SKM-1 (cell line): ENCODE data around the gene PHETA1.
"Not testable (repeated sequence)": the region's sequence is repeated elsewhere in the genome, so short reads cannot be mapped to it uniquely, and the experiment has no call there.

Experiments
- DNase-seq: peaks from one replicate; lab custom pipeline; 2025; ENCODE audit not compliant: unreplicated experiment; lab: John Stamatoyannopoulos, UW

Gene PHETA1

DNA sequence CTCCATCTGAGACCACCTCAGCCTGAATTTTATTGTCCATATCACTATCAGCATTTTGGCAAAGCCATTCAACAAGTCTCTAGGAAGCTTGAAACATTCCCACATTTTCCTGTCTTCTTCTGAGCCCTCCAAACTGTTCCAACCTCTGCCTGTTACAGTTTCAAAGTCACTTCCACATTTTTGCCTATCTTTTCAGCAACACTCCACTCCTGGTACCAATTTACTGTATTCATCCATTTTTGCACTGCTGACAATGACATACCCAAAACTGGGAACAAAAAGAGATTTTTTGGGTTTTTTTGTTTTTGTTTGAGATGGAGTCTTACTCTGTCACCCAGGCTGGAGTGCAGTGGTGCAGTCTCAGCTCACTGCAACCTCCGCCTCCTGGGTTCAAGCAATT lies 4.3 kb upstream of the PHETA1 start:
- DNase-seq: not testable (repeated sequence)

DNA sequence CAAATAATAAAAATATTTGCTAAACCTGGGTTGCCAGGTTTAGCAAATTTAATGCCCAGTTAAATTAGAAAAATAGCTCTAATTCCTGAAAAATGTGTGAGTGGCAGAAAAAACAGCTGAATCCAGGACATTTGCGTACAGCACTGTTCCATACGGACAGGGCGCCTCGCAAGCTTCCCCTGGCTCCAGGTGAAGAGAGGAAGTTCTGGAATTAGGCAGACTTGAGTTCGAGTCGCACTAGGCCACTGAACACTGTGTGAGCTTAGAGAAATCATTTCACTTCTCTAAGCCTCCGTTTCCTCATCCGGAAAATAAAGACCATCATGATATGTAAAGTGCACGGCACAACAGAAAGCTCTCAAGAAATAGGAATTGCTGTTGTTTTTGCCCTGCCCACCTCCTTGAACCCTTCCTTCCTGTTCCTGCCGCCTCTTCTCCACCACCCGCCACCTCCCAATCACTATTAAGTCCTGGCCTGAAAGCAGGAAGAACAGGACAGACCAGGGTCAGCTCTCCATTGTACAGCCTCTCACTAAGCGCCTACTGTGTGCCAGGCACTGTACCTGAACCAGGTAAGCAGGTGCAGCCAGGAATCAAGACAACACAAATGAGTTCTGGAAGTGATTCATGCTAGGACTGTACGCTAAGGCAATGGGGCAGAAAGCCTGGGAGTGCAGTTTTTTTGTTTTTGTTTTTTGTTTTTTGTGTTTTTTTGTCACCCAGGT lies 763 bp upstream of the PHETA1 start:
- no peak for DNase-seq

DNA sequence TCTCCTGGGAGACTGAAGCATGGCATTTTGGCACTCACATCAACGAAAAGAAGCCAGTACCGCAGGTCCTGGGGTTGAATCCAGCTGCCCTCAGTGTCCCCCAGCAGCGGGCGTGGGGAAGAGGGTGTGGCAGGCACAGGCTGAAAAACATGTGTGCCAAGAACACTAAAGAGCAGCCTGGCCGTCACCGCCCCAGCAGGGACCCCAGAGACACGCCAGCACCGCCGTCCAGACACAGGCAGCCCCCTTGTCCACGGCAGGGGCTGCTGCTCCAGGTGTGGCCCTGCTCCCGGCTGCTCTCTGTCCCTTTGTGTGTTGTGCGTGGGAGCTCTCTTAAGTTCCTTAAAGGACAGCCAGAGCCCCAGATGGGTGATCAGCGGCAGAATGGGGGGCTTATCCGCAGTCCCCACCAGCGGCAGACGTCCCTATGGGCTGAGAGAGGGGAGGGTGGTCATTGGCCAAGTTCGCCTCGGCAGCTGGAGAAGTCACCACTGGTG lies 556 bp downstream of the PHETA1 start:
- no peak for DNase-seq

DNA sequence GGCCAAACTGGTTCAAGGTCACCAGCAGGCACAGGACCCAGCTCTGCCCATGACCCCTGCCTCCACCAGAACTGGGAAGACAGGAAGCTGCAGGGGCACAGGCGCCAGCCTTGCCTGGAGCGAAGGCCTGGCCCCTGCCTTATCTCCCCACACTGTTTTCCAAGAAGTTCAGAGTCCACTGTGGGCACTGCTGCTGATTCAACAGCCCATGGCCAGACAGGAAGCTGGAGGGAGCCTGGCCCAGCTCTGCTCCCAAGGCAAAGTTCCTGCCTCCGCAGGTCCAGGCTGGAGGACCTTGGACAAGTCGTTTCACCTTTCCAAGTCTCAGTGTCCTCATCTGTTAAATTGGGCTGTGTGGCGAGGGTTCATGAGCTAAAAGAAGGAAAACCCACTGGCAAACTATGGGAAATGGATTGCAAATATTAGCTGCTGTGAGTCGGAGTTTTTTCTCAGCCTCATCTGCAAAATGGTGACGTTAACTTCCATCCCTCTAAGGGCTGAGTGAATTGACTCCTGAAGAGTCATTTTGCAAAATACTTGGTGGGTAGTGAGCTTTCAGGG lies 1.2 kb downstream of the PHETA1 start:
- no peak for DNase-seq

DNA sequence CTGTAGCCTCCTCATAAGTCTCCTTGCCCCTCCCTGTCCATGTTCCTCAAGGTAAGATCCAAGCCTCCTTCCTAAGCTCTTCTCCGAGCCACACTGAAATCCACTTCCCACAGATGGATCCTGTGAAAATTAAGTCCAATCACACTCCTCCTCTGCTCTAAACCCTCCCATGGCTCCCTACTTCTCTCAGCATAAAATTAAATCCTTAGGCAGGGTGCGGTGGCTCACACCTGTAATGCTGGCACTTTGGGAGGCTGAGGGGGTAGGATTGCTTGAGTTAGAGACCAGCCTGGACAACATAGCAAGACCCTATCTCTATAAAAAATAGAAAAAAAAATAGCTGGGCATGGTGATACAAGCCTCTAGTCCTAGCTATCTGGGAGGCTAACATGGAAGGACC lies 2.3 kb downstream of the PHETA1 start:
- no peak for DNase-seq

DNA sequence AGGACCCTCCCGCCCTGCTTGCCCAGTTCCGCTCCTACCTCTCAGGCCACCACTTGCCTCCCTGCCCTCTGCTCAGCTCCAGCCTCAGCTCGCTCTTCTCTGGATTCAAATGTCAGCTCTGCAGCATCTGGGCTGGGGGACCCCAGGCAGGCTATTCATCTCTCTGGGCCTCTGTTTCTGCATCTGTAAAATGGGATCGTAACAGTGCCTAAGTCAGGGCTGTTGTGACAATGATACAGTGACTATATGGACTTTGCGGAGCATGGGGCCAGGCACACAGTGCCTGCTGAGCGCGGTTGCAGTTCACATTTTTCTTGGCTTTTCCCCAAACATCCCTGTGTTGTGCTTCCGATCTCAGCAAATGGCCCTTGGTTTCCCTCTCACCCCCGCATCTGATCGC lies 2.8 kb downstream of the PHETA1 start:
- no peak for DNase-seq

DNA sequence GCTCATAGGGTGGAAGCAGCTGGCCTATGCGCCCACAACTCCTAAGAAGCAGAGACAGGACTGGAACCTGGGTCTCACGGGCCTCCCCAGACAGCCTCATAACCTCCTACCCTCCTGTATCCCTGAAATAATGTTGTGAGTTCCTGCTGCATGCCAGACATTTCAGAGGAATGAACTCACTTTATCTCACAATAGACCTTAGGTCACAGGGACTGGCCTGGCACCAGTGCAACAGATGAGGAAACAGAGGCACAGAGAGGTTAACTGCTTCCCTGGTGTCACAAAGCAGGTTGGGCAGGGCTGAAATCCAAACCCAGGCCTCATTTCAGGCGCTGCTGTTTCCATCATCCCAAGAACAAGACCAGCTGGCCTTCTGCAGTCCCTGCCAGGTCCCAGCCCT lies 5.3 kb downstream of the PHETA1 start:
- no peak for DNase-seq

DNA sequence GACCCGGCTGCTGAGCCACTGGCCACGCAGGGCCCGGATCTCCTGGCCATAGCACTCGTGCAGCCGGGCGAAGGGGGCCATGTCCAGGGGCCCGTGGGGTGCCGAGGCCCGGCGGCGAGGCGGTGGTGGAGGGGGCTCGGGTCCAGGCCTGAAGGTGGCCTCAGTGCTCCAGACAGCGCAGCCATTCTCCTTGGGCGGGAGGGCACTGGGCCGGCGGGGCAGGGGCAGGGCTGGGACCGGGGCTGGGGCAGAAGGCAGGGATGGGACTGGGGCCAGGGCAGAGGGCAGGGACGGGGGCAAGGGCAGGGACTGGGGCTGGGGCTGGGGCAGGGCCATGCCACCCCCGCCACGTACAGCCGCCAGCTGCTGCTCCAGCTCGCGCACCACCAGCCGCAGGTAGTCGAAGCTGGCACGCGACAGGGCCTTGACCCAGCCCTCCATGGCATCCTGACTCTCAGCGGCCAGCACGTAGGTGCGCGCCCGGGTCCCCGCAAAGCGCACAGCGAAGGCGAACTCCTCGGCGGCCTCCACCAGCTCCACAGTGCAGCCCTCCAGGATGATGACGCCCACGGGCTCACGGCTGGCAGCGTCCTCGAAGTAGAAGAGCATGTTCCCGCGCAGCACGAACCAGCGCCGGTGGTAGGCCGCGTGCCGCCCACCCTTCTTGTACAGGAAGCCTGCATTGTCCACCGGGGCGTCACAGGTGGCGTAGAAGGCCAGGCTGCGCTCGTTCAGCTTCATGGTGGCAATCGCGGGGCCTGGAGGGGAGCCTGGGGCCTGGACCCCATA lies 6.0 kb downstream of the PHETA1 start:
- no peak for DNase-seq

DNA sequence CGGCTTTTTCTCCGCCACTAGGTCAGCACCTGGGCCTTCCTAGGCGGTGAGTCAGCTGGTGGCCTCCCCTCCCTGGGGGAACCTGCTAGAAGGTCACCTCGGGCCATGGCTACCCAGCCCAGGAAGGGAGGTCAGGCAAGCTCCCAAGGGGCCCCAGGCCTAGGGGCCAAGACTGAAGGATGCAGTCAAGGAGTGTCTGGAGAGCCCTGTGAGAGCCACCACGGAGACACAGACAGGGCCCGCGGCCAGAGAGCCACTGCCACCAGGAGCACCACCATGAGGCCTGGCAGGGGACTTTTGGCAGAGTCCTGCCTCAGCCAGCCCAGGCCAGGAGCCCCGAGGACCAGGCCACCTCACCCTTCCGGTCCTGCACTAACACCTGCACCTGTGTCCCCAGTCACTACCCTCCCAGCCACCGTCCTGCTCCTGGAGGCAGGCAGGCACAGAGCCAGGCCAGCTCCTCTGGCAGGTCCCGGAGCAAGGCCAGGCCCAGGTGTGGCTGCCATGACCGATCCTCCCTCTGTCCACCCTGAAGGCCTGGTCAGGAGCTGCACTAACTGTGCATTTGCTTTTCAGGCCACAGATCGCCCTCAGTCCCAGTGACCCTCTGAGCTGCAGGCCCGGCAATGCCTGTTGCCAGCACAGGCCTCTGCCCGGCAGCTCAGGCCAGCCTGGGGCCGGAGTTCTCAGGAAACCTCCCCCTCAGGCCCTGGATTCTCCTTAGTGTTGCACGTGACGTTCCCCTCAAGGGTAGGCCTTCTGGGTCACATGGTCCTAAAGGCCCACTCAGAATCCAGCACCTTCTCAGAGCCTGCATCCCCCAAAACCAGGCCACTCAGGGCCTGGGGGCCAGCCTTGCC lies 6.9 kb downstream of the PHETA1 start:
- DNase-seq: no peak

DNA sequence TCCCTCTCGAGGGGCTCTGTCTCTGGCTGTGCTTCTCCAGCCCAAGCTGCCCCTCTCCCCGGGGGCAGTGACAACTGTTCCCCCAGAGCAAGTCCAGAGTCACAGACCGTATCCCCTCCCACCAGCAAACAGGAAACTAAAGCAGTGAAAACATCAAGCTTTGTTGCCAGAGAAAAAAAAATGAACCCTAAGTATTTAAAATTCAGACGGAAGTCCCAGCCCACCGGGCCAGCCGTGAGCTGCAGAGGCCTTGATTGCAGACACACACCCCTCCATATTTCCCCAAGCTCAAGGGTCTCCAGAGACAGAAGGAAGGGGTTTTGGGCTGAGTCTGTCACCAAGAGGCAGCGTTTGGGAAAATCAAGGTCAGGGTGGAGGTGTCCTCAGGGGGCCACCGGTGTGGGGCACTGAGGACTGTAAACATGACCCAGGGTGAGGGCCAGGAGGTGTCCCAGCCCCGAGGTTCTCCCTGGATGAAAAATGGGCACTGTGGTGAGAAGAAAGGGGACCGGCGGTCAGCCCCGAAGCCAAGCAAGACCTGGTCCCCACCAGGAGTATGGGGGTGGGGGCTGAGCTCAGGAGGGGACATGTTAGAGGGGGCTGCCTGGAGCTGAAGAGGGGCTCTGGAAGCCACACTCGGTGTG lies 7.7 kb downstream of the PHETA1 start:
- no peak for DNase-seq

DNA sequence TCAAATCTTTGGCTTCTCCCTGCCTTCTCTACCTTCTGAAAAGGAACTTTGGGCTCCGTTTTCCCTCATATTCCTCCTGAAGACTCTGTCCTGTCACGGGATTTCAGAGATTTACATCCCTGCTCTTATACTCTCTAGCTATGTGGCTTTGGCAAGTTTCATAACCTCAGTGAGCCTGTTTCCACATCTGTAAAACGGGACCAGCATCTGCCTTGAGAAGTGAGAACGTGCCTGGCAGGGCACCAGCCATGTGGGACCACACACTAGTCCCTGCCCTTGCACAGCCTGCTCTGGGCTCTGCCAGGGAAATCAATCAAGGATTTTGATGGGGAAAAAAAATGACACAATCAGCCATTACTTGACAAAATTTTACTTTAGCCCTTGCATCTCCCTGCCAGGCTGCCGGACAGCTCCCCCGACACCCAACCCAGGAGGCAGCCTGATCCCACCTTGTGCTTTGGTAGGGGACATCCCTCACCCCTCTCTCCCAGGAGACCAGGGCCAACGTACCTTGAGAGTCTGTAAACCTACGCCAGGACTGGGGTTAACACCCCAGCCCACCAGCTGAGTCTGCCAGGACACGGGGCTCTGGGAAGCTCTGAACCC lies 8.5 kb downstream of the PHETA1 start:
- DNase-seq: no peak

DNA sequence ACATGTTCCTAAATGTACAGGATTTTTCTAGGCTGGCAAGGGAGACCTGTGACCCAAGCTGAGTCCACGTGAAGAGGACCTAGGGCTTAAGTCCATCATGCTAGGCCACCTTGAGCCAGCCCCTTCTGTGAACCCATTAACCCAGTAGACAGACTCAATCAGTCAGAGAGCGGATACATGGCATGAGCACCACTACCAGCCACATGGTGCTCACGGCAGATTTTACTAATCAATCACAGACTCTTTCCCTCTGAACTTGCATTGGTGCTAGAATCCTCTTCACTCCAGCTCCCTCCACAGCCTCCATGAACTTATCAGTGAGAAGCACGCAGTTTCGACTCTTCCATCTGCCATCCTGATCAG lies 9.0 kb downstream of the PHETA1 start:
- DNase-seq: no peak

DNA sequence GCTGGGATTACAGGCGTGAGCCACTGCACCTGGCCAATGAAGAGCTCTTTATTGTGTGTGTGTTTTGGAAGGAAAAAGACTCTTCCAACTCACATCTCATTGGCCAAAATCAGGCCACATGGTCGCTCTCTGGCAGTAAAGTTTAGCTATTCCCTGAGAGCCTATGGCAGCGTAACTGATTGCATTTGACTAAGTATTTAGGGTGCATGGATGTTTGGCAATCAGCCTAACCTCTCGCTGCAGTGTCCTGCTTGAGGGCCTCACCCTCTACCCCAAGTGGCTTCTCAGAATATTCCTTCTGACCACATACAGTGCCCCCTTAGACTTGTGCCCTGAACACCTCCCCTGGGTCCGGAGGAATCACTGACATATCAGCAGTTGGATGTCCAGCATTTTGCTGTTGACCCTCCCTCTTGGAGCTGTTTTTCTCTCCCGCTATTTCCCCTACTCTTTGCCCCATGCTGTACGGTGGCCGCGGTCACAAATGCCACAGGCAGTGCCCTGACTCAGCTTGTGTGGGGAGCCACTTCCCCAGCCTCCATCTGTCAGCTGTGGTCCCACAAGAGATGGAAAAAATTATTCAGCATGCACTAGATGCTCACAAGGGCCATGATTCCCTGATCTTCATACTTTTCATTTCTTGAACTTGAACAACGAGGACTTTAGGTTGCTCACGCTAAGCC lies 9.5 kb downstream of the PHETA1 start:
- DNase-seq: no peak

DNA sequence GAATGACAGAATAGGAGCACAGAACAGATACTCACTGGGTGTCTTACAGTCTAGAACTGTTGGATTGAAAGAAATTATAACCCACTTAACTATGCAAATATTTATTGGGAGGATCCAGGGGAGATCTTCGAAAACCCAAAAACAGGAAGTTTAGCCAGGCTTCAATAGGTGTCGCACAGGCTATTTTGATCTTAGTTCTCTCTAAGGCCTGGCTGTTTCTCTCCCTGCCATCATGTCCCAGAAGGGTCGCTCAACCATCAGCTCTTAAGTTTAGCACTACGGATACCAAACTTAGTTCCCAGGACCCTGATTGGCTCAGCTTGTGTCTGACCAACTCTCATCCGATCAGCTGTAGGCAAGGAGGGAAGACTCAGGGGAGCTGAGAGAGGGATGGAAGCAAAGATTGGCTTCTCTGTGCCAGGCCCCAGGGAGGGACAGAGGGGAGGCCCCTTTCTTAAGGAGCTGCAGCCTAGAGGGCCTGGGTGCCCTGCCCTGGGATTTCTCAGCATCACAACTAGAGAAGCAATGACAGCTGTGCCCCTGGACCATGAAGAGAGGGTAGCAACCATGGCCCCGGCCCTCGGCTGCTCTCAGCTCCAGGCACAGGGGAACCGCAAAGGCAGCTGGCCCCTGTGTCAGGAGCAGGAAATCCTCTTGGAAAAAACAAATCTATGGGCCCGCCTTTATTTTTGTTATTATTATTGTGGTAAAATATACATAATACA lies 13.5 kb downstream of the PHETA1 start:
- no peak for DNase-seq

DNA sequence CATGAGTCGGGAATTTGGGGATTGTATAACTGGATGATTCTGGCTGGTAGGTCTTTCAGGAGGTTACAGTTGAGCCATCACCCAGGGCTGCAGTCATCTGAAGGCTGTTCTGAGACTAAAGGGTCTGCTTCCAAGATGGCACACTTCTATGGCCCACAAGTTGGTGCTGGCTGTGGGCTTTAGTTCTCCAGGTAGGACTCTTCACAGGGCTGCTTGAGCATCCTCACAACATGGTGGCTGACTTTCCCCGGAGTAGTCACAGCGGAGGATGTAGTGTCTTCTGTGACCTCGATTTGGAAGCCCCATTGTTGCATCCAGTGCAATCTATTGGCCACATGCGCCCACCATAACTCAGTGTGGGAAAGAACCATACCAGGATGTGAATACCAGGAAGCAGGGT lies 14.4 kb downstream of the PHETA1 start:
- DNase-seq: no peak

DNA sequence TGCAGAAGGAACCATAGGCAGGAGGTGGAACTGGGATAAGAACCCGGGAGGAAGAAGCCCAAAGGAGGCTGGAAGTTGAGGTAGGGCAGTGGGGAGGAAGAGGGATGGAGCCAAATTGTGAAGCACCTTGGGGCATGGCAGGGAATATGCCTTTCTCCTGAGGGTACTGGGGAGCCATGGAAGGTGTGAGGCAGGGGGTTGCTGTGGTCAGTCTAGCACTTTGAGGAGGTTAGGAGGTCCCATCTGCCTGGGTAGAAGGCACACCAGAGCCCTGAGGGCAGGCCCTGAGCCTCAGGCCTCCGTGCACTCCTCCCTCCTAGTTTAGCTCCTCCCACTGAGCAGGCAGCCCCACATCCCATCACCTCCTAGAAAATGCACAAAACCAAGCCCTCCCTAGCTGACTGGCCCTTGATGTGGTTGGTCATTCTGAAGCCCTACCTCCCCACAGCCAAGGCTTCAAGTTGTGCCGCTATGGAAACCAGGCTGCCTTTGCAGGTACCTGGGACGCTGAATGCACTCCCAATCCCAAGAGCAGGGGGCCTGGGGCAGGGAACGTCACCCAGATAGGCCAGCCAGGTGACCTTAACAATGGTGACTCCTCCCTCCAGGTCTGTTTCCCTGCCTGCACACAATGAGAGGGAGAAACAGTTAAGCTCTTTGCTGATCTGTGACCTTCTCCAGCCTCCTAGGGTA lies 15.1 kb downstream of the PHETA1 start:
- no peak for DNase-seq

DNA sequence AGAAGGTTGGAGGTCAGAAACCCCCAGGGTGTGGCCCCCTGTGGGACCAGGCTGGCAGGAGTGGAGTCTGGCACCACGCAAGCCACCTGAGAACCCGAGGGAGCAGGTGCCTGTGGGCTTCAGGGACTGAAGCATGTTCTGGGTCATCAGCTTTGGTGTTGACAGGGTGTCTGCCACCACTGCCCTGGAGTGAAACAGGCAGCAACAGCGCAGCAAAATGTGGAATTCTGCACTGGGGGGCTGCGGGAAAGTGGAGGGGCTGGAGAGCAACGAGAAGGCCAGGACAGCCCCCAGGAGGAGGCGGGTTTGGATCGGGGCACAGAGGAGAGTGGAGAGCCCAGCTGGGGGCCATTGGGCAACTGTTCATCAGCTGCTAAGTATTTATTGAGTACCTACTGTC lies 15.9 kb downstream of the PHETA1 start:
- no peak for DNase-seq

DNA sequence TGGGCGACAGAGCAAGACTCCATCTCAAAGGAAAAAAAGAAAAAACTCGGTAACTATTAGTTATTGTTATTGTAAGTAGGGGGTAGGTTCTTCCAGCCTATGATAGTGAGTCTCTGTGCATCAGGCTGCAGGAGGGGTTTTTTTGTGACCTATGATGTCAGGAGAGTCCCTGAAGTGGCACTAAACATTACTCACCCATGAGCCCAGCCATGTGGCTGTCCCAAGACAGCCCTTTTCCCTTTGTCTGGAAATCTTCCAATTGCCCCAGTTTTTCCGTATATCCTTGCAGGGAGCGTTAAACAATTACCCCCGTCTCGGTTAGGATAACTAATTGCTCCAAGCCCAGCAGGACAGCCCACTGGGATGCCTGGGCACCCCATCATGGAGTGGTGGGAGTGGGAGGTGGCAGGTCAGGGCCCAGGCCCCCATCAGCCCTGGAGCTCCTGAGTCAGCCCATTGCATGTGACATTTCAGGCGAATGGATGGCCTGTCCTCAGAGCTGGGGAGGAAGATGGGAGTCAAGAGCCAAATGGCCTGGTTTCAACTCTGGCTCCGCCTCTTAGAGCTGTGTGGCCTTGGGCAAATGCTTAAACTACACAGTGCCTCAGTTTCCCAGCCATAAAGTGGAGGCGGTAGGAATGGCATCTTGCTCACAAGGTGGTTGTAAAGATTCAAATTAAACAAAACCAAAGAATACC lies 16.4 kb downstream of the PHETA1 start:
- DNase-seq: no peak
